ENCODE measurements around the gene SIK2.
"Not testable (repeated sequence)": the region's sequence is repeated elsewhere in the genome, so short reads cannot be mapped to it uniquely, and the experiment has no call there.

Gene SIK2

DNA sequence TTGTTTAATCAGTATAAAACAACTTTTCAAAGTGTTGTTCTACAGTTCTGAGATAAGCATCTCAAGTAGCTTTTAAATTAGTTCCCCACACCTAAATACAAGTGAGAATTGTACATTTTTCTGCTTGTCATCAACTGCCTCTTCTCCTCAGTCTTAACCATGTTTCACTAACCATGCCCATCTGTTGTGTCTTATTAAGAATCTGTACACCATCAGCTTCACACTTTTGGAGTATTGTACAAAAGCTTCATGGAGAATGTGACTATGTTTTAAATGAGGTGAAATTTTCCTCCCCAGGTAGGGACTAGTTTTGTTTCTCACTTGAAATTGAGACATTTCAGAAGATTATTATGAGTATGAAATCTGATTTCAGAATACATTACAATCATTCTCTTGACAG is 52.4 kb downstream of the SIK2 start:
- TF ChIP-seq, protein P1, sequence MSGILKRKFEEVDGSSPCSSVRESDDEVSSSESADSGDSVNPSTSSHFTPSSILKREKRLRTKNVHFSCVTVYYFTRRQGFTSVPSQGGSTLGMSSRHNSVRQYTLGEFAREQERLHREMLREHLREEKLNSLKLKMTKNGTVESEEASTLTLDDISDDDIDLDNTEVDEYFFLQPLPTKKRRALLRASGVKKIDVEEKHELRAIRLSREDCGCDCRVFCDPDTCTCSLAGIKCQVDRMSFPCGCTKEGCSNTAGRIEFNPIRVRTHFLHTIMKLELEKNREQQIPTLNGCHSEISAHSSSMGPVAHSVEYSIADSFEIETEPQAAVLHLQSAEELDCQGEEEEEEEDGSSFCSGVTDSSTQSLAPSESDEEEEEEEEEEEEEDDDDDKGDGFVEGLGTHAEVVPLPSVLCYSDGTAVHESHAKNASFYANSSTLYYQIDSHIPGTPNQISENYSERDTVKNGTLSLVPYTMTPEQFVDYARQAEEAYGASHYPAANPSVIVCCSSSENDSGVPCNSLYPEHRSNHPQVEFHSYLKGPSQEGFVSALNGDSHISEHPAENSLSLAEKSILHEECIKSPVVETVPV (CRISPR knock-in tag; IDR thresholded peaks at IDR 0.05), result no peak
- TF ChIP-seq TOX (CRISPR knock-in tag; IDR thresholded peaks at IDR 0.05; ENCODE audit: borderline replicate concordance) (no peak), ISL1 (CRISPR knock-in tag; IDR thresholded peaks at IDR 0.05) (no peak), ESRRG (CRISPR knock-in tag; IDR thresholded peaks at IDR 0.05) (no peak), BACH2 (CRISPR knock-in tag; IDR thresholded peaks at IDR 0.05; ENCODE audit: borderline replicate concordance) (no peak), OSR1 (CRISPR knock-in tag; IDR thresholded peaks at IDR 0.05) (no peak), RARB (CRISPR knock-in tag; IDR thresholded peaks at IDR 0.05) (no peak), ARNTL (CRISPR knock-in tag; IDR thresholded peaks at IDR 0.05; ENCODE audit: borderline replicate concordance, low read depth) (no peak), ZFP30 (CRISPR knock-in tag; IDR thresholded peaks at IDR 0.05) (no peak), ZNF70 (CRISPR knock-in tag; IDR thresholded peaks at IDR 0.05) (no peak), TCF4 (CRISPR knock-in tag; IDR thresholded peaks at IDR 0.05; ENCODE audit: borderline replicate concordance) (no peak), PATZ1 (CRISPR knock-in tag; IDR thresholded peaks at IDR 0.05; ENCODE audit: borderline replicate concordance) (no peak)
- TF ChIP-seq, protein P2, sequence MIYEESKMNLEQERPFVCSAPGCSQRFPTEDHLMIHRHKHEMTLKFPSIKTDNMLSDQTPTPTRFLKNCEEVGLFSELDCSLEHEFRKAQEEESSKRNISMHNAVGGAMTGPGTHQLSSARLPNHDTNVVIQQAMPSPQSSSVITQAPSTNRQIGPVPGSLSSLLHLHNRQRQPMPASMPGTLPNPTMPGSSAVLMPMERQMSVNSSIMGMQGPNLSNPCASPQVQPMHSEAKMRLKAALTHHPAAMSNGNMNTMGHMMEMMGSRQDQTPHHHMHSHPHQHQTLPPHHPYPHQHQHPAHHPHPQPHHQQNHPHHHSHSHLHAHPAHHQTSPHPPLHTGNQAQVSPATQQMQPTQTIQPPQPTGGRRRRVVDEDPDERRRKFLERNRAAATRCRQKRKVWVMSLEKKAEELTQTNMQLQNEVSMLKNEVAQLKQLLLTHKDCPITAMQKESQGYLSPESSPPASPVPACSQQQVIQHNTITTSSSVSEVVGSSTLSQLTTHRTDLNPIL (CRISPR knock-in tag; IDR thresholded peaks at IDR 0.05; ENCODE audit: low read depth), result no peak
- TF ChIP-seq, protein P3, sequence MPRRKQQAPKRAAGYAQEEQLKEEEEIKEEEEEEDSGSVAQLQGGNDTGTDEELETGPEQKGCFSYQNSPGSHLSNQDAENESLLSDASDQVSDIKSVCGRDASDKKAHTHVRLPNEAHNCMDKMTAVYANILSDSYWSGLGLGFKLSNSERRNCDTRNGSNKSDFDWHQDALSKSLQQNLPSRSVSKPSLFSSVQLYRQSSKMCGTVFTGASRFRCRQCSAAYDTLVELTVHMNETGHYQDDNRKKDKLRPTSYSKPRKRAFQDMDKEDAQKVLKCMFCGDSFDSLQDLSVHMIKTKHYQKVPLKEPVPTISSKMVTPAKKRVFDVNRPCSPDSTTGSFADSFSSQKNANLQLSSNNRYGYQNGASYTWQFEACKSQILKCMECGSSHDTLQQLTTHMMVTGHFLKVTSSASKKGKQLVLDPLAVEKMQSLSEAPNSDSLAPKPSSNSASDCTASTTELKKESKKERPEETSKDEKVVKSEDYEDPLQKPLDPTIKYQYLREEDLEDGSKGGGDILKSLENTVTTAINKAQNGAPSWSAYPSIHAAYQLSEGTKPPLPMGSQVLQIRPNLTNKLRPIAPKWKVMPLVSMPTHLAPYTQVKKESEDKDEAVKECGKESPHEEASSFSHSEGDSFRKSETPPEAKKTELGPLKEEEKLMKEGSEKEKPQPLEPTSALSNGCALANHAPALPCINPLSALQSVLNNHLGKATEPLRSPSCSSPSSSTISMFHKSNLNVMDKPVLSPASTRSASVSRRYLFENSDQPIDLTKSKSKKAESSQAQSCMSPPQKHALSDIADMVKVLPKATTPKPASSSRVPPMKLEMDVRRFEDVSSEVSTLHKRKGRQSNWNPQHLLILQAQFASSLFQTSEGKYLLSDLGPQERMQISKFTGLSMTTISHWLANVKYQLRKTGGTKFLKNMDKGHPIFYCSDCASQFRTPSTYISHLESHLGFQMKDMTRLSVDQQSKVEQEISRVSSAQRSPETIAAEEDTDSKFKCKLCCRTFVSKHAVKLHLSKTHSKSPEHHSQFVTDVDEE (CRISPR knock-in tag; IDR thresholded peaks at IDR 0.05), result no peak

DNA sequence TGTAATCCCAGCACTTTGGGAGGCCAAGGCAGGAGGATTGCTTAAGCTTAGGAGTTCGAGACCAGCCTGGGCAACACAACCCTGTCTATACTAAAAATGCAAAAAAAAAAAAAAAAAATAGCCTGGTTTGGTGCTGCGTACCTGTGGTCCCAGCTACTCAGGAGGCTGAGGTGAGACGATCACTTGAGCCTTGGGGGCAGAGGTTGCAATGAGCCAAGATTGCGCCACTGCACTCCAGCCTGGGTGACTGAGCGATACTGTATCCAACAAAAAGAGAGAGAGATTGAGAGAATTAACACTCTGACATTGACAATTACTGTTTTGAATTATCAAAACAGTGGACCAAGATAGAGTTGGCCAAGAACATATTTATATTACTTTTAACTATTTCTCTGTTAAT is 53.7 kb downstream of the SIK2 start:
- TF ChIP-seq ZC3H10 (CRISPR knock-in tag; IDR thresholded peaks at IDR 0.05) (no peak), TOX (CRISPR knock-in tag; IDR thresholded peaks at IDR 0.05; ENCODE audit: borderline replicate concordance) (no peak), RARB (CRISPR knock-in tag; IDR thresholded peaks at IDR 0.05) (no peak), PATZ1 (CRISPR knock-in tag; IDR thresholded peaks at IDR 0.05; ENCODE audit: borderline replicate concordance) (no peak), SNAI2 (CRISPR knock-in tag; IDR thresholded peaks at IDR 0.05) (no peak), BACH2 (CRISPR knock-in tag; IDR thresholded peaks at IDR 0.05; ENCODE audit: borderline replicate concordance) (no peak), ZNF70 (CRISPR knock-in tag; IDR thresholded peaks at IDR 0.05) (no peak), ESRRG (CRISPR knock-in tag; IDR thresholded peaks at IDR 0.05) (no peak)
- TF ChIP-seq, protein P2 (CRISPR knock-in tag; IDR thresholded peaks at IDR 0.05; ENCODE audit: low read depth), result no peak
- TF ChIP-seq, protein P3 (CRISPR knock-in tag; IDR thresholded peaks at IDR 0.05), result no peak

More for the DNA sequence above, 52.4 kb downstream of the SIK2 start:
- no peak for ATAC-seq

GRCh38 chr11:111657905-111658304 is 55.7 kb downstream of the SIK2 start:
- not testable (repeated sequence) for ATAC-seq

More for the DNA sequence above, 53.7 kb downstream of the SIK2 start:
- ATAC-seq, result no peak

- ATAC-seq, result not testable (repeated sequence)
These were observed 56.2 kb downstream of the SIK2 start for GRCh38 chr11:111658493-111658892.
